ENCODE measurements around the gene JMJD1C.

JMJD1C gene

GRCh38 chr10:63385254-63385653 lies 80.5 kb downstream of the JMJD1C start:
- H3K9me3 ChIP-seq (replicated peaks; ENCODE audit: insufficient read depth, low read length) = no peaks in the 10 kb centered on the region
- H3F3A ChIP-seq (ENCODE audit: insufficient read depth, low read length) = peaks cover 10% of the 10 kb centered on the region
- peaks cover 76% of the 10 kb centered on the region for H3K79me2 ChIP-seq (ENCODE audit: low read length)
- H3K9me2 ChIP-seq (replicated peaks; ENCODE audit: insufficient read depth, low read length) = no peaks in the 10 kb centered on the region
- TF ChIP-seq EZH2phosphoT487 (IDR thresholded peaks at IDR 0.05; ENCODE audit: low read length) = no peak
- TF ChIP-seq EZH2 (optimal IDR thresholded peaks at IDR 0.05; ENCODE audit: low read depth, low read length) = no peak
- no peak for TF ChIP-seq CTCF (IDR thresholded peaks at IDR 0.05; ENCODE audit: low read length)
- no peaks in the 10 kb centered on the region for H3K36me3 ChIP-seq (replicated peaks; ENCODE audit: insufficient read depth, low read length)
- H3K4me1 ChIP-seq (ENCODE audit: low read length) = peaks cover 11% of the 10 kb centered on the region
- H3K9ac ChIP-seq (ENCODE audit: low read length) = no peak overlapping the region
- H3K27me3 ChIP-seq (replicated peaks; ENCODE audit: insufficient read depth, low read length) = no peaks in the 10 kb centered on the region
- no peak for DNase-seq
- no peak overlapping the region for H3K27ac ChIP-seq (ENCODE audit: low read length)
- no peak overlapping the region for H3K4me3 ChIP-seq (ENCODE audit: low read length)
- no peak overlapping the region for H2AFZ ChIP-seq (ENCODE audit: low read length)
- H4K20me1 ChIP-seq (ENCODE audit: insufficient read depth, low read length) = peaks cover 17% of the 10 kb centered on the region
- no peak overlapping the region for H3K4me2 ChIP-seq (ENCODE audit: low read depth, low read length)

DNA sequence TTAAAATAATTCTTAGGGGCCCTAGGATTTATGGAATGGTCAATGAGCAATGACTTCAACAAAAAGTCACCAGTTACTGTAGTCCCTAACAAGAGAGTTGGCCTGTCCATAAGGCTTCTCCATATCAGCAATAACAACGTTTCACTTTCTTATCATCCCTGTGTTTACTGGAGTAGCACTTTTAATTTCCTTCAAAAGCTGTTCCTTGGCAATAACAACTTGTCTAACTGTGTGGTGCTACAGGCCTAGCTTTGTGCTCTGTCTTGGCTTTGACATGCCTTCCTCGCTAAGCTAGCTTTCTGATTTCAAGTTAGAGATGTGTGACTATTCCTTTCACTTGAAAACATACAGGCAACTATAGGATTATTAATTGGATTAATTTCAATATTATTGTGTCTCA lies 81.1 kb downstream of the JMJD1C start:
- Histone ChIP-seq H3K4me2 (ENCODE audit: low read depth, low read length) (no peak overlapping the region), H3K9me3 (replicated peaks; ENCODE audit: insufficient read depth, low read length) (no peaks in the 10 kb centered on the region), H4K20me1 (ENCODE audit: insufficient read depth, low read length) (peaks cover 17% of the 10 kb centered on the region), H3K9me2 (replicated peaks; ENCODE audit: insufficient read depth, low read length) (no peaks in the 10 kb centered on the region), H3K79me2 (ENCODE audit: low read length) (peaks cover 70% of the 10 kb centered on the region), H3F3A (ENCODE audit: insufficient read depth, low read length) (peaks cover 10% of the 10 kb centered on the region), H3K27ac (ENCODE audit: low read length) (no peak overlapping the region), H3K27me3 (replicated peaks; ENCODE audit: insufficient read depth, low read length) (no peaks in the 10 kb centered on the region), H2AFZ (ENCODE audit: low read length) (no peak overlapping the region), H3K9ac (ENCODE audit: low read length) (no peak overlapping the region), H3K4me1 (ENCODE audit: low read length) (peaks cover 11% of the 10 kb centered on the region), H3K4me3 (ENCODE audit: low read length) (no peak overlapping the region), H3K36me3 (replicated peaks; ENCODE audit: insufficient read depth, low read length) (no peaks in the 10 kb centered on the region)
- no peak for DNase-seq
- TF ChIP-seq EZH2 (optimal IDR thresholded peaks at IDR 0.05; ENCODE audit: low read depth, low read length) = no peak

DNA sequence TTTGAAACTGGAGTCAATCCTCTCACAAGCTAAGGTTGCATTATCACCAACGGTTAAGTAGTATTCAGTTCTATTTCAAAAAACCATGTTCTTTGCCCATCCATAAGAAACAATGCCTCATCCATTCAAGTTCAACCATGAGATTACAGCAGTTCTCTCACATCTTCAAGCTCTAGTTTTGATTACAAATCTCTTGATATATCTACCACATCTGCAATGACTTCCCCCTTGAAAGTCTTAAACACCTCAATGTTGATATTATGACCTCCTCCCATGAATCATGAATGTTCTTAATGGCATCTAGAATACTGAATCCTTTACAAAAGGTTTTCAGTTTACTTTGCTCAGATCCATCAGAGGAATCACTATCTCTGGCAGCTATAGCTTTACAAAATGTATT lies 81.8 kb downstream of the JMJD1C start:
- Histone ChIP-seq H3K36me3 (replicated peaks; ENCODE audit: insufficient read depth, low read length) (no peaks in the 10 kb centered on the region), H3K27me3 (replicated peaks; ENCODE audit: insufficient read depth, low read length) (no peaks in the 10 kb centered on the region), H3K4me2 (ENCODE audit: low read depth, low read length) (no peak overlapping the region), H3K9ac (ENCODE audit: low read length) (no peak overlapping the region), H3K27ac (ENCODE audit: low read length) (no peak overlapping the region), H3K4me1 (ENCODE audit: low read length) (peaks cover 11% of the 10 kb centered on the region), H4K20me1 (ENCODE audit: insufficient read depth, low read length) (peaks cover 17% of the 10 kb centered on the region), H2AFZ (ENCODE audit: low read length) (no peak overlapping the region), H3K9me3 (replicated peaks; ENCODE audit: insufficient read depth, low read length) (no peaks in the 10 kb centered on the region), H3F3A (ENCODE audit: insufficient read depth, low read length) (peaks cover 10% of the 10 kb centered on the region), H3K4me3 (ENCODE audit: low read length) (no peak overlapping the region), H3K79me2 (ENCODE audit: low read length) (peaks cover 66% of the 10 kb centered on the region), H3K9me2 (replicated peaks; ENCODE audit: insufficient read depth, low read length) (no peaks in the 10 kb centered on the region)
- DNase-seq = no peak
- TF ChIP-seq EZH2 (optimal IDR thresholded peaks at IDR 0.05; ENCODE audit: low read depth, low read length) (no peak), EZH2phosphoT487 (IDR thresholded peaks at IDR 0.05; ENCODE audit: low read length) (no peak), CTCF (IDR thresholded peaks at IDR 0.05; ENCODE audit: low read length) (no peak)

DNA sequence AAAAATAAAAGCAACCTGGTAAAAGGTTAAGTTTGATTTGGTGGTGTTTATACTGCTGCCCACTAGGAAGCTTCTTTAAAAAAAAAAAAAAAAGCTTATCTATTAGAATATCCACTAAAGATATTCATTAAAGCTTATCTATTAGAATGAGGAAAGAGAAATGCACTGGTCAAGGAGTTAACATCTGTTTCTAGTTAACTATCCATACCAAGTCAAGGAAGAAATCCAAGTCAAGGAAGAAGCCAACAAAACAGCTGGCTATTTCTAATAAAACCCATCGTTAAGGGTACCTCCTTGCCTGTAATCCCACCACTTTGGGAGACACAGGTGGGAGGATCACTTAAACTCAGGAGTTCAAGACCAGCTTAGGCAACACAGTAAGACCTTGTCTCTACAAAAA lies 82.6 kb downstream of the JMJD1C start:
- Histone ChIP-seq H3K27me3 (replicated peaks; ENCODE audit: insufficient read depth, low read length) (no peaks in the 10 kb centered on the region), H3K36me3 (replicated peaks; ENCODE audit: insufficient read depth, low read length) (no peaks in the 10 kb centered on the region), H3K4me3 (ENCODE audit: low read length) (no peak overlapping the region), H3K79me2 (ENCODE audit: low read length) (peaks cover 63% of the 10 kb centered on the region), H2AFZ (ENCODE audit: low read length) (no peak overlapping the region), H3K27ac (ENCODE audit: low read length) (no peak overlapping the region), H3K9me2 (replicated peaks; ENCODE audit: insufficient read depth, low read length) (no peaks in the 10 kb centered on the region), H3K9me3 (replicated peaks; ENCODE audit: insufficient read depth, low read length) (no peaks in the 10 kb centered on the region), H4K20me1 (ENCODE audit: insufficient read depth, low read length) (peaks cover 11% of the 10 kb centered on the region), H3K4me2 (ENCODE audit: low read depth, low read length) (no peak overlapping the region), H3F3A (ENCODE audit: insufficient read depth, low read length) (peaks cover 4% of the 10 kb centered on the region; the same call in 1 of the 2 replicates), H3K9ac (ENCODE audit: low read length) (no peak overlapping the region), H3K4me1 (ENCODE audit: low read length) (peaks cover 3% of the 10 kb centered on the region)
- DNase-seq = no peak
- TF ChIP-seq CTCF (IDR thresholded peaks at IDR 0.05; ENCODE audit: low read length) (no peak), EZH2phosphoT487 (IDR thresholded peaks at IDR 0.05; ENCODE audit: low read length) (no peak), EZH2 (optimal IDR thresholded peaks at IDR 0.05; ENCODE audit: low read depth, low read length) (no peak)

Measured in MM.1S (cell line).